Activated effector memory CD4-positive, alpha-beta T cell treated with anti-CD3 and anti-CD28 coated beads, Interleukin-2, amount 50 U/mL, for 16 hours (primary cell): ENCODE results near the gene GPR137.

Source experiments
- DNase-seq: peaks from one replicate; pipeline ENCODE4 v3.0.0-alpha.2; 2020

GPR137 gene

GRCh38 chr11:64264371-64264852 is 21.2 kb upstream of the GPR137 start:
- DNase-seq = no peak

GRCh38 chr11:64265176-64266160 is 20.2 kb upstream of the GPR137 start:
- no peak for DNase-seq

GRCh38 chr11:64266339-64266738 is 19.3 kb upstream of the GPR137 start:
- DNase-seq = no peak

GRCh38 chr11:64267207-64267945 is 18.3 kb upstream of the GPR137 start:
- DNase-seq = no peak

GRCh38 chr11:64268025-64268892 is 17.4 kb upstream of the GPR137 start:
- no peak for DNase-seq

GRCh38 chr11:64268893-64269539 is 16.6 kb upstream of the GPR137 start:
- peak; percentile 84 for DNase-seq

- peak; percentile 100 for DNase-seq
Observed at GRCh38 chr11:64269540-64270220, 16.0 kb upstream of the GPR137 start.

GRCh38 chr11:64275031-64275800 is 10.4 kb upstream of the GPR137 start:
- DNase-seq = no peak

- no peak for DNase-seq
Observed at GRCh38 chr11:64275841-64276240, 9.8 kb upstream of the GPR137 start.

- DNase-seq = no peak
Observed at GRCh38 chr11:64276653-64277431, 8.8 kb upstream of the GPR137 start.

- no peak for DNase-seq
Observed at GRCh38 chr11:64278576-64279190, 7.0 kb upstream of the GPR137 start.

- no peak for DNase-seq
Observed at GRCh38 chr11:64281957-64282770, 3.5 kb upstream of the GPR137 start.

- DNase-seq = no peak
Observed at GRCh38 chr11:64283092-64283491, 2.6 kb upstream of the GPR137 start.

GRCh38 chr11:64284048-64284961 is 1.3 kb upstream of the GPR137 start, which contains the start of gene BAD:
Gene BAD (minus strand): TSS chr11:64284665. CDS start chr11:64284368, 297 bp downstream.
- peak; percentile 97 for DNase-seq

- DNase-seq = peak; percentile 73
Observed at GRCh38 chr11:64285885-64286800, 495 bp downstream of the GPR137 start.

- DNase-seq = no peak
Observed at GRCh38 chr11:64286801-64287159, 1.1 kb downstream of the GPR137 start.
